ENCODE data around the gene WASHC3.

WASHC3 gene

DNA sequence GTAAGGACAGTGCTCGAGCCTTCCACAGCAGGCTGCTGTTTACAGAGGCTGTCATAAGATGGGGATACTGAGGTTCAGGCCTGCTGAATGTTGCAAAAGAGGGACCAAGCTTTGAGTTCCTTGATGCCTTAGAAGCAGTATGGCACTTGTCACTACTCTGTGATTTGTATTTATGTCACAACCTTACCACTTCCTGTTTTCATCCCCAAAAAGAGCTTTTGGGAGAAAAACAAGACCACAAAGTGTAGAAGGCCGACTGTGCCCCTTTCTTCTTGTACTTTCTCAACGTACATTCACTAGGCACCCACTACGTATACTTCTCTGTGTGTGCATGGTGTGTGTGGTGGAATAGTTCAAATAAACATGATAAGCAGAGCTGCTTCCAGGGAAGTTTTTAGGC, 94.3 kb downstream of the WASHC3 start:
- DNase-seq = no peak

- DNase-seq = no peak
These were observed 95.3 kb downstream of the WASHC3 start for GRCh38 chr12:101966496-101966895.

GRCh38 chr12:101963697-101964096, 98.1 kb downstream of the WASHC3 start:
- no peak for DNase-seq
